SK-N-SH (cell line): ENCODE results near the gene MBNL1.

Source experiments
- CHD2 ChIP-seq: fragments of 150-350 bp; IDR thresholded peaks from 2 replicates; pipeline ENCODE4 v1.6.1; 2018; ENCODE audit warnings: low read length; ENCODE audit not compliant: partially characterized antibody
- CTCF ChIP-seq: fragments of 200-600 bp; sonication (generic); IDR thresholded peaks from 2 replicates; pipeline ENCODE4 v1.6.1; 2017; ENCODE audit warnings: antibody characterized with exemption, mild to moderate bottlenecking, moderate library complexity
- EZH2phosphoT487 ChIP-seq: fragments of 200-600 bp; sonication (generic); IDR thresholded peaks from 2 replicates; pipeline ENCODE4 v1.6.1; 2017; ENCODE audit warnings: low read depth, mixed run types, mild to moderate bottlenecking, antibody characterized with exemption, moderate library complexity, borderline replicate concordance
- FOXM1 ChIP-seq: IDR thresholded peaks from 2 replicates; pipeline ENCODE4 v1.4.0; 2012; ENCODE audit warnings: low read depth, mild to moderate bottlenecking
- MAX ChIP-seq: IDR thresholded peaks from 2 replicates; pipeline ENCODE4 v1.4.0; 2012; ENCODE audit warnings: low read depth
- RAD21 ChIP-seq: IDR thresholded peaks from 2 replicates; pipeline ENCODE4 v1.6.1; 2012; ENCODE audit warnings: mild to moderate bottlenecking, low read length
- RCOR1 ChIP-seq: fragments of 150-350 bp; IDR thresholded peaks from 2 replicates; pipeline ENCODE4 v1.6.1; 2017; ENCODE audit warnings: antibody characterized with exemption, low read length
- SMC3 ChIP-seq: IDR thresholded peaks from 2 replicates; pipeline ENCODE4 v1.6.1; 2012; ENCODE audit warnings: low read depth, low read length, improper control_type of control experiment
- TAF1 ChIP-seq: IDR thresholded peaks from 2 replicates; pipeline ENCODE4 v1.6.1; 2012; ENCODE audit warnings: low read depth, mild to moderate bottlenecking, low read length, moderate library complexity, borderline replicate concordance
- TEAD4 ChIP-seq: IDR thresholded peaks from 2 replicates; pipeline ENCODE4 v1.4.0; 2012; ENCODE audit warnings: mild to moderate bottlenecking, borderline replicate concordance; ENCODE audit not compliant: insufficient read depth
- USF1 ChIP-seq: IDR thresholded peaks from 2 replicates; pipeline ENCODE4 v1.4.0; 2012; ENCODE audit warnings: low read depth, borderline replicate concordance
- YY1 ChIP-seq: IDR thresholded peaks from 2 replicates; pipeline ENCODE4 v1.4.0; 2012; ENCODE audit warnings: low read depth, mild to moderate bottlenecking
- TF ChIP-seq, protein P1 (sequence below): IDR thresholded peaks from 2 replicates; pipeline ENCODE4 v1.6.1; 2012; ENCODE audit warnings: mild to moderate bottlenecking, low read depth, low read length, moderate library complexity

DNA sequence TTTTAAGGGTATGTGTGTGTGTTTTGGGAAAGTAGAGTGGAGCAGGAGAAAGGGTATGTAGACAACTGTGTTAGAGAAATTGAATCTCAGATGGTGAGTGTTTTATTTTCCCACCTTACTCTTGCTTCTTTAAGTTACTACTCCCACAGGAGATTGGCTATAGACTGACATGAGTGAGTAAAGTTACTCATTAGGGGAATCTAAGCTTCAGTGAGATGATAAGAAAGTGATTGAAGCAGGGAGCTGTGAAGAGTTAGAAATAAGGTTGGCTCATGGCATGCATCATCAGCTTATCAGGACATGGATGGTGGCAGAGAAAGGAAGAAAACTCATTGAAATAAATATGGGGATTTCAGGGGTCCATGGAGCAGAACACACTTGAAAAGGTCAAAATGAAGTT, 88.9 kb downstream of the MBNL1 start:
- TF ChIP-seq CTCF (no peak), FOXM1 (no peak), USF1 (no peak), RAD21 (no peak), YY1 (no peak), MAX (no peak), SMC3 (no peak), EZH2phosphoT487 (no peak), TEAD4 (no peak), CHD2 (no peak), TAF1 (no peak), RCOR1 (no peak)
- TF ChIP-seq, protein P1, sequence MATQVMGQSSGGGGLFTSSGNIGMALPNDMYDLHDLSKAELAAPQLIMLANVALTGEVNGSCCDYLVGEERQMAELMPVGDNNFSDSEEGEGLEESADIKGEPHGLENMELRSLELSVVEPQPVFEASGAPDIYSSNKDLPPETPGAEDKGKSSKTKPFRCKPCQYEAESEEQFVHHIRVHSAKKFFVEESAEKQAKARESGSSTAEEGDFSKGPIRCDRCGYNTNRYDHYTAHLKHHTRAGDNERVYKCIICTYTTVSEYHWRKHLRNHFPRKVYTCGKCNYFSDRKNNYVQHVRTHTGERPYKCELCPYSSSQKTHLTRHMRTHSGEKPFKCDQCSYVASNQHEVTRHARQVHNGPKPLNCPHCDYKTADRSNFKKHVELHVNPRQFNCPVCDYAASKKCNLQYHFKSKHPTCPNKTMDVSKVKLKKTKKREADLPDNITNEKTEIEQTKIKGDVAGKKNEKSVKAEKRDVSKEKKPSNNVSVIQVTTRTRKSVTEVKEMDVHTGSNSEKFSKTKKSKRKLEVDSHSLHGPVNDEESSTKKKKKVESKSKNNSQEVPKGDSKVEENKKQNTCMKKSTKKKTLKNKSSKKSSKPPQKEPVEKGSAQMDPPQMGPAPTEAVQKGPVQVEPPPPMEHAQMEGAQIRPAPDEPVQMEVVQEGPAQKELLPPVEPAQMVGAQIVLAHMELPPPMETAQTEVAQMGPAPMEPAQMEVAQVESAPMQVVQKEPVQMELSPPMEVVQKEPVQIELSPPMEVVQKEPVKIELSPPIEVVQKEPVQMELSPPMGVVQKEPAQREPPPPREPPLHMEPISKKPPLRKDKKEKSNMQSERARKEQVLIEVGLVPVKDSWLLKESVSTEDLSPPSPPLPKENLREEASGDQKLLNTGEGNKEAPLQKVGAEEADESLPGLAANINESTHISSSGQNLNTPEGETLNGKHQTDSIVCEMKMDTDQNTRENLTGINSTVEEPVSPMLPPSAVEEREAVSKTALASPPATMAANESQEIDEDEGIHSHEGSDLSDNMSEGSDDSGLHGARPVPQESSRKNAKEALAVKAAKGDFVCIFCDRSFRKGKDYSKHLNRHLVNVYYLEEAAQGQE: no peak
